Measurements from ENCODE around the gene FUT2. TPM values are rescaled to one million over a fixed set of nuclear protein-coding genes. Genes with fewer than 3 reads are reported as not detected.
"Not testable (repeated sequence)": the region's sequence is repeated elsewhere in the genome, so short reads cannot be mapped to it uniquely, and the experiment has no call there.

FUT2 gene
- 3.5 TPM for polyA plus RNA-seq (ENCODE audit: insufficient read length)
- long read RNA-seq, donor 1 = 0 reads
- long read RNA-seq, donor 2 = 0 reads
- long read RNA-seq, donor 3 = 0 reads
- long read RNA-seq, donor 4 = 0 reads
- long read RNA-seq, donor 5 = 0 reads
- long read RNA-seq, donor 6 = 0 reads
- long read RNA-seq, donor 7 = 0 reads
- long read RNA-seq, donor 8 = 0 reads

DNA sequence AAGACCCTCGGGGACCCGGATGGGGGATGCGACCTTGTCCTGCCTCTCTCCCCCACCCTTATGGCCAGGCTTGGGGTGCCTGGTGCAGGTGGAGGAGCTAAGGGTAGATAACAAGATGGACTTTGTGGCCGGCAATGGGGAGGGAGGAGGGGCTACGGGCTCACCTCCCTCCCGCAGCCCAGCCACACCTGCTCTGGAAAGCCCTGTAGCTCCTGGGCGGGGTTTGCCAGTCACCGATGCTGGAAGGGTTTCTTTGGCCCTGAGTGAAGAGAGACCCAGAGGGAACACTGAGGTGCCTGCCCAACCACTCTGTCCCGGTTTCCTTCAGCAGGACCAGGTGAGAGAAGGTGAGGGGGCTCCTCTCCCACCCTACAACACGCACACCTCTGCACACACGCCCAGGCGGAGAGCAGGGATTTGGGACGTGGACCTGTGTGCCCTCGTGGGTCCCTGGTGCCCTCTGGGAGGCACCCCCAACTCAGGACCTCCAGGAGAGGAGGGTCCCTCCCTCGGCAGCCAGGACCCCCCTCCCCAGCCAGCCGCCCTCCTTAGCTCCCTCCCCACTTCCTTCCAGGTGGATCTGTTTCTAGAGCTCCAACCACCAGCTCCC is at the start of gene FUT2:
Gene FUT2 (plus strand): TSS at position 229 of the 610 bp plus-strand sequence. CDS start 6,986 bp downstream, outside the sequence.
- DNase-seq = no peak

- DNase-seq = peak; percentile 91
These were observed 49.6 kb upstream of the FUT2 start, which contains the start of gene CA11 for GRCh38 chr19:48646001-48646721. TSS of gene CA11 (minus strand) at chr19:48646187. CDS start at chr19:48645632, 555 bp downstream.

DNA sequence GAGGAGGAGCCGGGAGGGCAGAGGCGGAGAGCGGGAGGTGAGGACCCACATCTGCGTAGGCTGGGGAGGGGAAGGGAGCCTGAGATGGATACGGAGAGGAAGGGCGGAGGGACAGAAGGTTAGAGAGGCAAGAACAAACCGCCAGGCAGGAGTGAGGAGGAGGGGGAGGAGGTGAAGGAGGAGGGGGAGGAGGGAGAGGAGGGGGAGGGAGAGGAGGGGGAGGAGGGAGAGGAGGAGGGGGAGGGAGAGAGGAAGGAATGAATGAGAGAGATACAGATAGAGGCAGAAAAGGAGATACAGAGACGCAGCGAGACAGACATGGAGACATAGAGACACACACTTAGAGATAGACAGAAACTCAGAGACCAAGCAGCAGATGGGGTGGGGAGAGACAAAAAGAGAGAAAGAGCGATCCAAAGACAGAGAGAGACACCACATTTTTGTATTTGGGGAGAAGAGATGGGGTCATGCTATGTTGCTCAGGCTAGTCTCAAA is 49.0 kb upstream of the FUT2 start:
- DNase-seq = no peak

DNA sequence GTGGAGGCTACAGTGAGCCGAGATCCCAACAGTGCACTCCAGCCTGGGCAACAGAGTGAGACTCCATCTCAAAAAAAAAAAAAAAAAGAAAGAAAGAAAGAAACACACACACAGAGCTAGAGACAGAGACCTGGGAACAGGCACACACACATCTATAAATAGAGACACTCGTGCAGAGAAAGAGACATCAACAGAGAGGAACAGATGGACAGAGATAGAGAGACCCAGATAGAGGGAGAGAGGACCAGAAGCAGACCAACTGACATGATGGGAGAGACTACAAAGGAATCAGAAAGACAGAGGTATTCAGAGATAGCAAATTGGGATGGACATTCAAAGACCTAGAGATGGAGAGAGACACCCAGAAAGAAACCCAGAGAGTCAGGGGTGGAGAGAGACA is 47.6 kb upstream of the FUT2 start:
- DNase-seq = no peak

- no peak for DNase-seq
These were observed 44.6 kb upstream of the FUT2 start for GRCh38 chr19:48650974-48651682.

- DNase-seq = no peak
These were observed 44.1 kb upstream of the FUT2 start for GRCh38 chr19:48651683-48652048.

DNA sequence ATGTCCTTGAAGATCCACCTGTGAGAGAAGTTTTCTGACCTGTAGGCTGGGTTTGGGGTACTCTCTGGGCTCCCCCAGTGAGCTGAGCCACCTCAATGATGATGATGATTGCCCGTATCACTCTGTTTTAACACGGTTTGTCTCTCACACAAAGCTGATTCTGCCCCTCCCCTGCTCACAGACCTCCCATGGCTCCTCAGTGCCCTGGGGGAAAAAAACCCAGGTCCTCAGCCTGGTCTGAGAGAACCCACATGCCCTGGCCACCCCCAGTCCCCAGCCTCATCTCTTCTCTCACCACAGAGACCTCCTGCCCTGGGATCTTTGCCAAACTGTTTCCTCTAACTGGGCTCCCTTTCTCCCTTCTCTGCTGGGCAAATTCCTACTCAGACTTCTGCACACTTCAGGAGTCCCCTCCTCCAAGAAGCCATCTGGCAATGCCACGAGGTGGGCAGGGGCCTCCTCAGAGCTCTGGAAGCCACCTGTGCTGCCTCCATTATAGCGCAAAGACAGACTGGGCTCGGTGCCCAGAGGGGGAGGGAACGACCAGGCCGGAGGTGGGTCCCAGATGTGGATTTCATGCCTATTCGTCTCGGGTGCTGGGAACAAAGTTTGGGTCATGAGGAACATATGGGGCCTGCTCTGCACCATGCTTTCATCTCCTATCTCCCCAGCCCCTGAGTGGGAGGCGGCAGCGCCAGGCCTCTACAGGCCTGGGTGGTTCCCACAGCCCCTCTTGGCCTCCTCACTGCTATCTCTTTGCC is 41.3 kb upstream of the FUT2 start:
- DNase-seq = no peak

- no peak for DNase-seq
These were observed 38.8 kb upstream of the FUT2 start for GRCh38 chr19:48656840-48657474.

DNA sequence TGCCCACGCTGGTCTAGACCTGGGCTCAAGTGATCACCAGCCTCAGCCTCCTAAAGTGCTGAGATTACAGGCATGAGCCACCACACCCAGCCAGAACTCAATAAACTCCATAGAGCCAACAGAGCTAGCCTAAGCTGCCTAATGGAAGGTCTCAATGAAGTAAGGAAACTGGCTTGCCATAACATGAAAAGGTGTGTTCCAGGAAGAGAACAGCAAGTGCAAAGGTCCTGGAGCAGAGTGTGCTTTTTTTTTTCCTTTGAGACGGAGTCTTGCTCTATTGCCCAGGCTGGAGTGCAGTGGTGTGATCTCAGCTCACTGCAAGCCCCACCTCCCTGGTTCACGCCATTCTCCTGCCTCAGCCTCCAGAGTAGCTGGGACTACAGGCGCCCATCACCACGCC is 37.9 kb upstream of the FUT2 start:
- DNase-seq = not testable (repeated sequence)

DNA sequence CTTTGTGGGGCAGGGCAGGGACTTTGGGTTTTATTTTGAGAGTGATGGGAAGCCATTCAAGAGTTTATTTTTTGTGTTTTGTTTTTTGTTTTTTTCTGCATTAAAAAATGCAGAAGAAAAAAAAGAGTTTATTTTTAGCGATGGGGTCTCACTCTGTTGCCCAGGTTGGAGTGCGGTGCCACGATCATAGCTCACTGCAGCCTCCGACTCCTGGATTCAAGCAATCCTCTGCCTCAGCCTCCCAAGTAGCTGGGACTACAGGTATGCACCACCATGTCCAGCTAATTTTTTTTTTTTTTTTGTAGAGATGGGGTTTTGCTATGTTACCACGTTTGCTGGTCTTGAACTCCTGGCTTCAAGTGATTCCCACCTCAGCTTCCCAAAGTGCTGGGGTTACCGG is 37.3 kb upstream of the FUT2 start:
- no peak for DNase-seq

DNA sequence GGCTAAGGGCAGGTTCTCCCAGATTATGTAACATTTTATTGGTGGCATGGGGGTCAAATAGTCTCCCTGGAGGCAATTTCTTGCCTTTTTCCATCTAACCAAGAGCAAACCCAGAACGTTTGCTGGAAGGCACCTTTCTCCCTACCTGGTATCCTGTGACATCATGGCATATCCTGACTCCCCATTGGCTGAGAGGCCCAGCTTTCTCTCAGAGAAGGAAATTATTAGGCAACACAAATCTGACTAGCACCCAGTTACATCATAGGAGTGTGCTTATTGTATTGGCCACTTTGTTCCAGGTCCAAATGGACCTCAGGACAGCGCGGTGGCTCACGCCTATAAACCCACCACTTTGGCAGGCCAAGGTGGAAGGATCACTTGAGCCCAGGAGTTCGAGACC is 36.0 kb upstream of the FUT2 start:
- DNase-seq = no peak

- no peak for DNase-seq
These were observed 34.7 kb upstream of the FUT2 start for GRCh38 chr19:48660852-48661710.

DNA sequence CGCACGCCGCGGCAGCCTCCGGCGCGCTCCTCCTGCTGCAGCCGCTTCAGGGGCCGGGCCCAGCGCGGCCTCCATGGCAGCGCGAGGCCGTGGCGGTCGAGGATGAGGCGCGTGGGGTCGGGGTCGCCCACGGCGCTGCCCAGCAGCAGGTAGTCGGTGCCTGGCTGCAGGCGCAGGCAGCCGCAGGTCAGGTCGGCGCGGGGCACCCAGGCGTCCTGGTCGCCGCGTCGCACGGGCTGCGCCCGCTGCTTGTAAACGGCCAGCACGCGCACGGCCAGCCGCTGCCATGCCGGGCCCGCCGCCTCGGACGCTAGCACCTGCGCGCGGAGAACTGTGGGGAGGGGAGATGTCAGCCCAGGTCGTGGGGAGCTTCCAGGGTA is 34.1 kb upstream of the FUT2 start:
- DNase-seq = no peak

DNA sequence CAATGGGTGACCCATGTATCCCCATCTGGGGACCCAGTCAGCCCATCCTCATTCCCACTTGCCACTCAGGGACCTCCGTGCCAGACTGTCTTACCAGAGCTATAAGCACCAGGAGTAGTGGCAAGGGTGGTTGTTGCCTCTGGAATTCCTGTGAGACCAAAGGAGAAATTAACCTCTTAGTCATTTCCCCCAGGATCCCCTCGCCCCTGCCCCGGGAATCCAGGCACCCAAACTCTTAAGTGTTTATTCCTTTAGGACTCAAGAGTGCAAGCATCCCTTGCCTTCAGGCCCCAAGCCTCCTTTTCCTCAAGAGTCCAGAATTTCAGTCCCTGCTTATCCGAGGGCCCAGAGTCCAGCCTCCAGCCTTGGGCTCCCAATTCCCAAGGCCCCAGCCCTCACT is 32.1 kb upstream of the FUT2 start:
- DNase-seq = no peak

- DNase-seq = no peak
These were observed 31.3 kb upstream of the FUT2 start for GRCh38 chr19:48664476-48664875.

GRCh38 chr19:48665786-48666185 is 30.0 kb upstream of the FUT2 start:
- DNase-seq = no peak

- DNase-seq = no peak
These were observed 27.4 kb upstream of the FUT2 start for GRCh38 chr19:48668332-48668731.

DNA sequence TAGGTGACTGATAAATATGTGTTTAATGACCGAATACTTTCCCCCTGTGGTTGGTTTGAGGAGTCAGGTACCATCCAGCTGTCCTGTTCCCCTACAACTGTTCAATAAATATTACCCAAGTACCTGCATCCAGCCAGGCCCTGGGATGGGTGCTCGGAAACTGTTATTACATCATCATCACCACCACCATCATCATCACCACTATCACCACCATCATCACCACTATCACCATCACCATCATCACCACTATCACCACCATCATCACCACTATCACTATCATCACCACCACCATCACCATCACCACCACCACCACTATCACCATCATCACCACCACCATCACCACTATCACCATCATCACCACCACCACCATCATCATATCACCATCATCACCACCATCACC is 27.0 kb upstream of the FUT2 start:
- DNase-seq = no peak

DNA sequence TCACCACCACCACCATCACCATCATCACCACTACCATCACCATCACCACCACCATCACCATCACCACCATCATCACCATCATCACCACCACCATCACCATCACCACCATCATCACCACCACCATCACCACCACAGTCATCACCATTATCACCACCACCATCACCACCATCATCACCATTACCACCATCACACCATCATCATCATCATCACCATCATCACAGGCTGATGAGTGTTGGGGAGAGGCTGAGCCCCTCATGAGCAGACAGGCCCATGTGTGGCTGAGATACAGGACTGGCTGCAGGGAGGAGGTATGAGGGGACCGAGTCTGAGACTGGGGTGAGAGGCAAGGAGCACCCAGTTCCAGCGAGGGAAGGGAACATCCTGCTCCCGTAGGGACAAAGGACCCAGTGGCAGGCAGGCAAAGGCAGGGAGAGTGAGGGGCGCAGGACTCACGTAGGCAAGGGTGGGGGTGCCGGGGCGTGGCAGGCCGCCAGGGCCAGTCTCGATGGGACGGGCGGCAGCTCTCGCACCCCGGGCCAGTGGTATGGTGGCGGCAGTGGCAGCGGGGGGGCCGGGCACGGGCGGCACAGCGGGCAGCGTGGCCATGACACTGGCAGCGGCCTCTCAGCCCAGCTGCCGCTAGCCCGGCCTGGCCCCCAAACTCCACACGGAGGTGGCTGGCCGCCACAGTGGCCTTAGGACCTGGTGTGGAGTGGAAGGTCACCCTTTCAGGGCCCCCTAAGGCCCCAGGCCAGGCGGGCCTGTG is 25.7 kb upstream of the FUT2 start:
- DNase-seq = no peak
